Activated naive CD4-positive, alpha-beta T cell treated with anti-CD3 and anti-CD28 coated beads, Interleukin-2, amount 50 U/mL, for 16 hours (primary cell): ENCODE results near the gene NAPB.
"Not testable (repeated sequence)": the region's sequence is repeated elsewhere in the genome, so short reads cannot be mapped to it uniquely, and the experiment has no call there.

Experiments
- DNase-seq: peaks from one replicate; pipeline ENCODE4 v3.0.0-alpha.2; 2020

The NAPB gene

GRCh38 chr20:23420943-23421931, at the start of gene NAPB:
TSS of gene NAPB (minus strand) at chr20:23421488. CDS start at chr20:23421402, 86 bp downstream.
- DNase-seq = peak; percentile 95

GRCh38 chr20:23466961-23467360, 45.7 kb upstream of the NAPB start:
- not testable (repeated sequence) for DNase-seq

GRCh38 chr20:23461180-23461579, 39.9 kb upstream of the NAPB start:
- DNase-seq = no peak

GRCh38 chr20:23459461-23460150, 38.3 kb upstream of the NAPB start:
- no peak for DNase-seq

- DNase-seq = no peak
Measured at GRCh38 chr20:23456873-23457272, 35.6 kb upstream of the NAPB start.

- no peak for DNase-seq
Measured at GRCh38 chr20:23456409-23456808, 35.1 kb upstream of the NAPB start.

GRCh38 chr20:23455639-23456038, 34.4 kb upstream of the NAPB start:
- no peak for DNase-seq

- DNase-seq = no peak
Measured at GRCh38 chr20:23454816-23455215, 33.5 kb upstream of the NAPB start.

- no peak for DNase-seq
Measured at GRCh38 chr20:23453549-23454543, 32.6 kb upstream of the NAPB start.

- no peak for DNase-seq
Measured at GRCh38 chr20:23452776-23453175, 31.5 kb upstream of the NAPB start, which contains the start of gene CST11. TSS of gene CST11 (minus strand) at chr20:23452876. CDS start at chr20:23452811, 65 bp downstream.

- DNase-seq = no peak
Measured at GRCh38 chr20:23451956-23452487, 30.7 kb upstream of the NAPB start.

GRCh38 chr20:23450877-23451276, 29.6 kb upstream of the NAPB start:
- no peak for DNase-seq

- DNase-seq = no peak
Measured at GRCh38 chr20:23449421-23449820, 28.1 kb upstream of the NAPB start.

GRCh38 chr20:23448167-23448566, 26.9 kb upstream of the NAPB start:
- DNase-seq = no peak

- peak; percentile 18 for DNase-seq
Measured at GRCh38 chr20:23446505-23446904, 25.2 kb upstream of the NAPB start.

- no peak for DNase-seq
Measured at GRCh38 chr20:23445596-23446217, 24.4 kb upstream of the NAPB start.

- DNase-seq = no peak
Measured at GRCh38 chr20:23444859-23445258, 23.6 kb upstream of the NAPB start.

GRCh38 chr20:23442436-23442835, 21.1 kb upstream of the NAPB start:
- no peak for DNase-seq

- peak; percentile 50 for DNase-seq
Measured at GRCh38 chr20:23441850-23442313, 20.6 kb upstream of the NAPB start.

GRCh38 chr20:23440004-23440403, 18.7 kb upstream of the NAPB start:
- no peak for DNase-seq

GRCh38 chr20:23438661-23439060, 17.4 kb upstream of the NAPB start:
- no peak for DNase-seq
